ENCODE data around the gene CDK1.

- TF ChIP-seq CTCF (IDR thresholded peaks at IDR 0.05) = no peak
- no peak for TF ChIP-seq POLR2A (IDR thresholded peaks at IDR 0.05; ENCODE audit: low read depth)
- no peak for TF ChIP-seq EP300 (IDR thresholded peaks at IDR 0.05)
Measured at GRCh38 chr10:60803433-60803832, 25.2 kb downstream of the CDK1 start.

All from esophagus muscularis mucosa (tissue), 4 donors.